Heart left ventricle (tissue), 13 donors: Measurements from ENCODE around the gene TSPAN12.

Source experiments
- CTCF ChIP-seq, 12 donors: fragments of 200-600 bp; sonication (generic) in 4 of 12; IDR thresholded peaks; one replicate each; pipeline versions ENCODE4 v1.5.0 to v1.8.0; 2018 to 2022; ENCODE audit warnings: antibody characterized with exemption in 12 of 12, mild to moderate bottlenecking in 5 of 12
- POLR2A ChIP-seq, 2 donors: fragments of 450-650 bp; IDR thresholded peaks; one replicate each; pipeline ENCODE4 v1.6.1; 2017; ENCODE audit warnings: antibody characterized with exemption in 2 of 2, mild to moderate bottlenecking in 2 of 2, moderate library complexity in 2 of 2
- donor health status: ischemic (EF 13 %, LVEDD 7.1; RV severe dilation, severe dysfunction).
- donor health status: DM: no; HTN: yes; CAD: no.
- donor health status: DM: no; HTN: no; CAD: no.
- donor health status: ischemic (EF 25% LVEDD 6.9; RV normal size, moderate dysfunction).
- donor health status: ischemic (EF 25% LVEDD 5.7; RV mildly dilated, moderate dysfunction).
- donor health status: ischemic (EF 35%, LVEDD 5.7; RV mildly dilated, moderate dysfunction).
- donor health status: nonischemic (EF 11% LVEDD 7.7; RV severe dilation, severe dysfunction).
- donor health status: DM: yes; HTN: yes; CAD: no.
- donor health status: PGD.
- donor health status: ischemic (EF 29% LVEDD 5.4; RV normal size, mild dysfunction).
- donor health status: nonischemic (EF 23%, LVEDD 6.1; RV moderate dilation, normal function).

DNA sequence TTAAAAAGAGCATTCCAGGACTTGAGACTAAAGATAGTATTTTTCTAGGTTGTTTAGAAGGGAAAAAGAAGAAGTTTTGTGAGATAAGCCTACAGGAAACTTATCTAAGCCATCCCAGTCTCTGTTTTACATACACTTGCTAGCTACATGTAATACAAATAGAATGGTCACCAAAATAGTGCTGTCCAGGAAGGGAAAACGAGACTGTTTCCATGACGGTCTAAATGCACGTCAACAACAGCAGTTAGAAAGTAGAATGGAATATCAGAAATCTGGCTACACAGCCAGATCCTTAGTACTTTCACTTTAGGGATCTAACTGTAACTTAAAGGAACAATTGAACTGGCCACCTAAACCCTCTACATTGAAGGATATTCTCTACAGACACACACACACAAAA is 117.6 kb downstream of the TSPAN12 start:
- TF ChIP-seq CTCF (IDR thresholded peaks at IDR 0.05), result no peak
- TF ChIP-seq POLR2A (IDR thresholded peaks at IDR 0.05), result no peak
